NCI-H345 treated with DMSO at 0.1 percent for 48 hours (cell line): ENCODE data around the gene RXRA.
"Not testable (repeated sequence)": the region's sequence is repeated elsewhere in the genome, so short reads cannot be mapped to it uniquely, and the experiment has no call there.

Source experiments
- DNase-seq: peaks from one replicate; lab custom pipeline; 2025; ENCODE audit not compliant: unreplicated experiment; lab: John Stamatoyannopoulos, UW

RXRA gene

DNA sequence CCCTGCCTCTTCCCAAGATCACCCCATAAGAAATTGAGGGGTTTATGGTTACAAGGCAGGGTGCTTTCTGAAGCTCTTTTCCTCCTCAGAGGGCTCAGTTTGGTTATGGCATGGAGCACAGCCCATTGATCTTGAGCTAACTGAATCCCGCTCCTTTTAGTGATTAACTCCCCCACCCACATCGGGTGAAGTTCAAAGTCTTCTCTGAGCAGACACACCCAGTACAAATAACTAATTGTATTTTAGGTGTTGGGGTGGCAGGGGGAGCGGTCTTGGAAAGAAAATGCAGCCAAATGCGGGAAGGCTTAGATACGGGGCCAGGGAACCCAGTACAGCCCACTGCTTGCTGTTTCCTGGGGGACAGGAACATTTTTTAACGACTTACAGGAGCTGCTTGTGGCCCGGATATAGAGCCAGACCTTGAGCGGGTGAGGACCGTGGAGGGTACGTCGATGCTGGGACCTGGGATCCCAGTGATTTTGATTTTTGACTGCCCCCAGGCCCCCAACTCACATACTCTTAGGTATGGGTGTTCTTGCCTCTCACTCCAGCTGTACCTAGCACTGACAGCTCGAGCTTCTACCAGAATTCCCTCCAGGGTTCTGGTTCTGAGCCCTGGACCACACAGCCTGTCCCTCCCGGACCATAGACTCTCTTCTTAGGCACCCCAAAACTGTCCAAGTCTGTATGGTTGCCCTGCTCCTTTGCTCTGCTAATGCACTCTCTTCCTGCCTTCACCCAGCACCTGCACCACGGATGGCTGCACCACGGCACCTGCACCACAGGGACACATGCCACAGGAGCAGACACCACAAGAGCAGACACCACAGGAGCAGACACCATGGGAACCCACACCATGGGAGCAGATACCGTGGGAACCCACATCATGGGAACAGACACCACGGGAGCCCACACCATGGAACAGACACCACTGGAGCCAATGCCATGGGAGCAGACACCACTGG lies 18.3 kb upstream of the RXRA start:
- no peak for DNase-seq

DNA sequence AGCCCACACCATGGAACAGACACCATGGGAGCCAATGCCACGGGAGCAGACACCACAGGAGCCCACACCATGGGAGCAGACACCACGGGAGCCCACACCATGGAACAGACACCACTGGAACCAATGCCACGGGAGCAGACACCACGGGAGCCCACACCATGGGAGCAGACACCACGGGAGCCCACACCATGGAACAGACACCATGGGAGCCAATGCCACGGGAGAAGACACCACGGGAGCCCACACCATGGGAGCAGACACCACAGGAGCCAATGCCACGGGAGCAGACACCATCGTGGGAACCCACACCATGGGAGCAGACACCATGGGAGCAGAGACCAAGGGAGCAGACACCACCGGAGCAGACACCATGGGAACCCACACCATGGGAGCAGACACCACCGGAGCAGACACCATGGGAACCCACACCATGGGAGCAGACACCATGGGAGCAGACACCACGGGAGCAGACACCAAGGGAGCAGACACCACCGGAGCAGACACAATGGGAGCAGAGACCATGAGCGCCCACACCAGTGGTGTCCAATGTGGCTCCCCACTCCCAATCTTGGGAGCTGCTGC lies 17.5 kb upstream of the RXRA start:
- DNase-seq: not testable (repeated sequence)

DNA sequence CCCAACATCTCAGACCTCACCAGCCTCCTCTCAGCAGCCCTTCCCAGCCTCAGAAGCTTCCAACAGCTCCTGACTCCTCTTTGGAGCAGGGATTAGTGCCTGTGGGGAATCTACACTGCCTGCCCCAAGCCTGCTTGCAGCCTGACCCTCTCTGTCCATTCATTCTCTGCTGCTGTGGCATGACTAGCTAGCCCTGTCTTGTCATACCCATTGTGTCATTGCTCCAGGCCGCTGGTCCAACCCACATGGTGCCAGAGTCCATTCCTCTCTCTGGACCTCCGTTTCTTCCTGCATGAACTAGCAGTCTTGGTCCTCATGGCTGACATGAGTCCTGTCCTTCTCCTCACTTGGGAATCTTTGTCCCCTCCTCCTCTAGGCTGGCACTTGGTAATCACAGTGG lies 12.8 kb upstream of the RXRA start:
- DNase-seq: no peak

DNA sequence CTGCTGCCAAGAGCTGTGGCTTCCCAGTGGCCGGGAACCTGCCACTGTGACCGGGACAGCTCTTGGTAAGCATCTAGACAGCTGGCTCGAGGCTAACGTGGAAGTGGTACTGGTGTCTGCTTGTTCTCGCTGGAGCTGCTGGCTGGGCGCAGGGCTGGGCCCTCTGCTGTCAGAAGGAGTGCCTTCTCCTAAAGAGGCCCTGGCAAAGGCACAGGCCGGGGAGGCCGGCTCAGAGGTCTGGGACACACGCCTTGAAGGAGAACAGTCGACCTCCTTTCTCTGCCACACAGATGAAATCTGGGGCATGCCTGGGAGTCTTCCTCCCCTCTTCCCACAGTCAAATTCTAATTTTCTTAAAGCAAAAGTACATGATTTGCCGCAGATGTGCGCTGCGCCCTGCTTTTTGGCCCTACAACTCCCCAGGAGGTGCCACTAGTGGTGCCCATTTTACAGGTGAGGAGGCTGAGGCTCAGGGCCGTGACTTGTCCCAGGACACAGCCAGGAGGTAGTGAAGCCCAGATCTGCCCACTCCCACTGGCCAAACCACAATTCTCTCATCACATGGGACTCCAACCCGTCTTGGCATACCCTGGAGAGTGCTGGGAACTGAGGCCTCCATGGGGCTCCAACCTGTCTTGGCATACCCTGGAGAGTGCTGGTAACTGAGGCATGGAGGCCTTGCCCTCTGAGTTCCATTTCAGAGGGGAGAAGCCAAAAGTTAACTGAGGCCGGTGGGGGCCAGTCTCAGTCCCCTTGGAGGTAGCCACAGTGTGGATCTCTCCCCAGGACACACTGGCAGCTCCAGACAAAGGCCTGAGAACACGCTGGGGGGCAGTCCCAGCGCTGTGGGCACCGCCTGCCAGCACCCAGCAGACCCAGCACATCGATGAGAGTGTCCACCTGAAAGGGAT lies 12.0 kb upstream of the RXRA start:
- DNase-seq: no peak

DNA sequence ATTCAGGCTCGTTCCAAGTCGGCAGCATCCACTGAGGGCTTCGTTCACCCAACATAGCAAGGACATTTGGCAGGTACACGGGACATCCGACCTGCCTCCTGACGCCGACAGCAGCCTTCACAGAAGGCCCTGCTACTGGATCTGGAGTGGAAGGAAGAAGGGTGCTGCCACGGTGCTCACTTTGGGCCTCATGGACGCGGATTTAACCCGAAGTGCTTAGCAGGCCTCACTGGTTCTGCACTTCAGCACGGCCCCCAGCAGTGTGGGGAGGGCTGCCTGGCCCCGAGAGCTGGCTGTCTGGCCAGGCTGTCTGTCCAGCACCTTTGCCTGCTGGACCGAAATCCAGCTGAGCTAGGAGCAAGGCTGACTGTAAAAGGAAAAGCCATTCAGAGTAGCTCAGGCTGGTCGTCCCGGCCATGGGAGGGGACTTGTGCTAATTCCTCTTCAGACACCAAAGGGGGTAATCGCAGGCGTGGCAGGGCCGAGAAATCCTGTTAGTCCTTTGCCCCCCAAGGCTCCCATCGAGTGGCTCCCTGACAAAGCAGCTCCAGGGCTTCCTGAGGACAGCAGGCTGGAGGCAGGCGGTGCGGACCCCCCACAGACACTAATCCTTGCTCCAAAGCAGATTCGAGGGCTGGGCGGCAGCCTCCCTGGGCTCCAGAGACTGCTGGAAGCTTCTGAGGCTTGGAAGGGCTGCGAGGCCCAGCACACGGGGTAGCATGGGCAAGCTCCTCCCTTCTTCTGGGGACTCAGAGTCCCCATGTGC lies 11.1 kb upstream of the RXRA start:
- no peak for DNase-seq

DNA sequence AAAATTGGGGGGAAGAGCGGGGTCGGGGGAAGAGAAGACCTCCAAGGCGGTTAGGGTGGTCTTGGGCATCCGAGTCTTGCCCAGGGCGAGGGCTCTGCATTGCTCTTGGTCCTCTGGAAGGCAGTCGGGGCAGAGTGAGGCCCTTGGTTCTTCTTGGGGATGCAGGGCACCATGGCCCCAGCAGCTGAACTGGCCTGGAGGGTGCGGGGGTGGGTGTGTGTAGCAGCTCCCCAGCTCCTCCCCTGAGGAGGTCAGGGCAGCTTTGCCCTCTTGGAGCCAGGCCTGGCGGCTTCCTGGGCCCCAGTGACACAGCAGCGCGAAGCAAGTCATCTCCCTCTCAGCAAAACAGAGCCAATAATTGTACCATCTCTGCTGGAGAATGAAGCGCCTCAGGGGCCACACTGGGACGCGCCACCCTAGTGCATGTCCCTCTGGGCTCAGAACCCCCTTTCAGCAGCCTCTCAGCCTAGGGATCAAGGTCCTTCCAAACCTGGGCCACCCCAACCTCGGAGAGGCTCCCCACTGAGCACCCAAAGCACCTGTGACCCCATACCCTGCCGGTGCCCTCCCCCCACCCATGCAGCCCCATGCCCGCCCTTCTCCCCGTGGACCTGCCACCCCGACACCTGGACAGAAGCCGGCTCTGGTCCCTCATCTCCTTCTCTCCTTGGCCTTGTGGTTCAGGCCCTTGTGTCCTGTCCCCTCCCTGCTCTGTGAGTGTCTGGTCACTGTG lies 10.4 kb upstream of the RXRA start:
- DNase-seq: no peak

DNA sequence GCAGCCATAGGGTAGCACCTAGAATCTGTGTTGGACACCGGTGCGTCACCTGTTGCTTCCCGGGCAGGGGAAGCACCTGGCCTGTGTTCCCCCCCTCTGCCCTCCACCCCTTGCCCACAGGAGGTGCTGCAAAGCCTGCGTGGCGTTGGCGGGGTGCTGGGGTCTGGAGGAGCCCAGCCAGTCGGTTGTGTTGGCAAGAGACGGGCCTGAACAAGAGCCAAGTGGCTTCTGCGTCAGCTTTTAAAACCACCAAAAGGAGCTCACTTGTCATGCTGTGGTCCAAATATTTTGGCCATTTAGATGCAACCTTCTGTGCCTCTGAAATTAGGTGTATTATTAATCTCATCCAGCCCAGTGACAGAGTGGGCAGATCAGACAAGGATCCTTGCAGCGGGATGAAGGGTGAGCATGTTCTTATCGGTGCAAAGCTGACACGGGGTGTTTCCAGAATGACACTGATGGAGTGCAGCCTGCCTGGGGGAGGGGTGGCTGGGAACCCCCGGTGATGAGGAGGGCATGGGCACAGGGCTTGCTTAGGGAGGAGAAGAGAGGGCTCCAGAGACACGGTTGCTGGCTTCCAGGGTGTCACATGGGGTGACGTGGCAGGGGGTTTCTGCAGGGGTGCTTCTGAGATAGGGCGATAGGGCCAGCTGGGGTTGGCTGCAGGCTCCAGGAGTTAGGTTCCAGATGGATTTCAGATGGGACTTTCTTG lies 9.7 kb upstream of the RXRA start:
- no peak for DNase-seq

DNA sequence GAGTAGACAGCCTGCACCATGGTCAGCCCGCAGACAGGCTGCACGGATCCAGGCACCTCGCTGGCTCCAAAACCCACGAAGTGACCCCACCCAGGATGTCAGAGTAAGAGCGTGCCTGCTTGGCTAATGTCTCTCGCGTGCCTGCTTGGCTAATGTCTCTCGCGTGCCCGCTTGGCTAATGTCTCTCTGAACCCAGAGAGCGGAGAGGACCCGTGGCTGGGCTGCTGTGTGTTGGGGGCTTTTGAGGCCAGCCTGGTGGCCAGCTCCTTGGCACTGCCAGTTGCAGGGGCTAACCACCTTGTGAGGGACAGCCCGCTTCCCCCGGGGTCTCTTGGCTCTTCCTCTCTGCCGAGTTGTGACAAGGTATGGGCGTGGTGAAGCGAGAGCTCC lies 8.9 kb upstream of the RXRA start:
- DNase-seq: no peak

DNA sequence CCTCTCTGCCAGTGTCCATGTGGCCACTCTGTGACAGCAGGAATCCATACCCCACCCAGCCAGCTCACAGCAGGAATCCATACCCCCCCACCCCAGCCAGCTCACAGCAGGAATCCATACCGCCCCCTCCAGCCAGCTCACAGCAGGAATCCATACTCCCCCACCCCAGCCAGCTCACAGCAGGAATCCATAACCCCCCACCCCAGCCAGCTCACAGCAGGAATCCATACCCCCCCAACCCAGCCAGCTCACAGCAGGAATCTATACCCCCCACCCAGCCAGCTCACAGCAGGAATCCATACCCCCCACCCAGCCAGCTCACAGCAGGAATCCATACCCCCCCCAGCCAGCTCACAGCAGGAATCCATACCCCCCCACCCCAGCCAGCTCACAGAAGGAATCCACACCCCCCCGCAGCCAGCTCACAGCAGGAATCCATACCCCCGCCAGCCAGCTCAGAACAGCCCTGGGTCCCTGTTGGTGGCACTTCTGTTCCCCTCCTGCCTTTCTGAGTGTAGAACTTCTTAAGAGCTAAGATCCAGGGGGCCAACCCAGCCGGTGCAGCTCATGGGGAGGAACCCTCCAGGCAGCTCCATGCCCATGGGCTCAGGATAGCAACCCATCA lies 8.4 kb upstream of the RXRA start:
- no peak for DNase-seq

DNA sequence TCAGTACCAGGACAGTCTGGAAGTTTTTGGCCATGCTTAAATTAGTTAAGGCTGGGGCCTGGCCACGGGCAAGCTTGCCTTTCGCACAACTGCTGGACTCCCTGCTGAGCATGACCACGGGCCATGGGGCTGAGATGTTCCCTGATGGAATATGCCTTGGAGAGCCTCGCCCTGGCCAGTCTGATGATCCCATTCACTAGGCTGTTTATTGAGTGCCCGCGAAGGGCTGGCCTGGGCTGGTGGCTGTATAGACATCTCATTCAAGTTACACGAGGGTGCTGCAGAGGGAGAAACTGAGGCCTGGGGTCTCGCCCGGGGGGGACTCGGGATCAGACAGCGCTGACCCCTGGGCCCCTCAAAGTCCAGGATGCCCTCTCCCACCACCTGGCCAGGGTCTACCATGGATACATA lies 7.8 kb upstream of the RXRA start:
- DNase-seq: no peak

DNA sequence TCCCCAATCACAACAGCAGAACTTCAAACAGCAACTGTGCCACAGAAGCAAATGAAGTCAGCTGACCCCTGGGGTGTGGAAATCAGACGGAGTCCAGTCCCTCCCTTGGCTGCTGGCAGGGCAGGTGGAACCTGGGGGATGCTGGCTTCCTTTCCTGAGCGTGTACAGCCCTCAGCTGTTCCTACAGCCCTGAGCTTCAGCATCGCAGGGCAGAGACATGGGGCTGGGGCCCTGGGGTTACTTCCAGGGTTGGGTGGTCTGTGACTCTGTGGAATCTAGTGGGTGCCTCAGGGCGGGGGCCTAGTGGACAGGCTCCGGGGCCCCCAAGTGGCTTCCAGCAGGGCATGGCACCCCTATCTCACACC lies 7.3 kb upstream of the RXRA start:
- DNase-seq: no peak

DNA sequence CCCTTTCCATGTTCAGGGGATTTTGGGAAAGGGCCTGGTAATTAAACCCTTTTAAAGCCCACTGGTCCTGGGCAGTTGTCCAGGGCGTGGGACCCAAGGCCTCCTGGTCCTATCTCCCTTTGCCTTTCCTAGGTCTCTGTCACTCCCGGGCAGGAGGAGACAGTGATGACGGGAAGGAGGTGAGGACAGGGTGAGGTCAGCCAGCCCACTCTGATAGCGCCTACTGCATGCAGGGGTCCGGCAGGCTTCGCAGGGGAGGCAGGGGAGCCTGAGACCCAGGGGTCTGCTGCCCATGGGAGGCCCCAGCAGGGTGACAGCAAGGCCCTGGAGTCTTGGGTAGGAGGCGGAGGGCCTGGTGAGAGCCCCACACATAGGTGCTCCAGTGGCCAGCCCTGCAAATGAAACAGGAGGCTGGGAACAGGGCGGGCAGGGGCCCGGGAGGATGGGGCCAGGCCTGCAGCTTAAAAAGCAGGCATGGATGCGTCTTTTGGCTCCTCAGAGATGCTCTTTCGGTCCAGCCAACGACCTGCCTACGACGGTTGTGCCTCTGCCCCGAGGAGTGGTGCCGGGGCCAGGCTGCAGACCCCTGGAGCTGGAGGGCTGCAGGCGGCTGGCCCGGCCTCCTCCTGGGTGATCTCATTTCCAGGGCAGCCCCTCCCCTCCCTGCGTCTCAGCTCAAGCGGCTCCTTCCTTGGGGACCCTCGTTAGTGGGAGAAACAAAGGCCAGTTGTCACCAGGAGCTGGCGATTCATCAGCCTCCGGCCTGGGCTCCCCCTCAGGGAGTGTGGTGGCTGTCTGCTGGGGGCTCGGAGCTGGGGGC lies 6.7 kb upstream of the RXRA start:
- no peak for DNase-seq

DNA sequence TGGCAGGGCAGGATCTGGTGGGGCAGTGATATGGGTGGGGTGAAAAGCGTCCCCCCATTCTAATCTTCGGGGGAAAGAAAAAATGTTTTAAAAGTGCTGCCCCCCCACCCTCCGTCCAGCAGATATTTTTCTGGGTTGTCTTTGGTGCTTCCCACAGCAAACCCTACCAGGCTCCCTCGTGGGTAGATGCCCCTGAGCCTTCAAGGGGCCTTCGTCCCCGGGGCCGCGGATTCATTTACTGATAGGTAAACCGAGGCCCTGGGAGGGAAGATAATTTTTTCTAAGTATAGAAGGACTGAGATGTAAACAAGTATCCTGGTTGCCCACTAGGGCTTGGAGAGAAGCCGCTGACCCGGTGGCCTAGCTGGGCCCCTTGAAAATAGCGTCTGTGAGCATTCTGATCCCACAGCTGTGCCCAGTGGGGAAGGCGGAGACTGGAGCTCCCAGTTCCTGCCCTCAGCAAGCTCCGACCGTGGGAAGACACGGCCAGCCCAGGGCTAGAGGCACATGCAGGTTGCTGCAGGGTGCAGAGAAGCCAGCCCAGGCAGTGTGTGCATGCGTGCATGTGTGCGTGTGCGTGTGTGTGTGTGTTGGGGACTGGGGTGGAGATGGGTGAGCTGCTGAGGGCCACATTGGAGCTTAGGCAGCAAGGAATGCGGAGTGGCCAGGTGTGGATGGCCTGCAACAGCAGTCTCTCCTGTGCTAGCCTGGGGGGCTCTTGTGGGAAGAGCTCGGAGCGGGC lies 6.0 kb upstream of the RXRA start:
- no peak for DNase-seq

DNA sequence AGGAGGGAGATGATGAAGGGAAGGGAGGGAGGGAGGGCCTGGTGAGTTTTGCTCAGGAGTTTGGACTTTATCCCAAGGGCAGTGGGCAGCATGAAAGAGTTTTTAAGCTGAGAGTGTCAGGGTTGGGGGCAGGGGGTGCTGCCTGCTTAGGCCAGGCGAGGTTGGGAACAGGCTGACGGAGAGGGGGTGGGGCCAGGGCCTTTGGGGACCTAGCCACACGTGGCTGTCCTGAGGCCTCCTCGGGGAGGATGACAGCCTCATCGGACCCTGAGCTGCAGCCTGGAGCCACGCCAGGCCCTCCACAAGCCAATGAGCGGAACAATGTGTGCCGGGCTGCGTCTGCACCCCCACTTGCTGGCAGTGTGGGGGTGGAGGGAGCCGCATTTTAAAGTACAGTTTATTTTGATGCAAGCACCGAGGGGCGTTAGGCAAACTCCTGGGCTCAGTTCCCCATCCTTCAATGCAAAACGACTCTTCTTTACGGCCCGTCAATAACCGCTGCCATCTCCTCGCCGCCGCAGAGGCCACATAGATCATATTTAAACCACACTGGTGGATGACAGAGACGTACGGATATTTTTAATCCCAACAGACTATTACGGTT lies 5.3 kb upstream of the RXRA start:
- no peak for DNase-seq

DNA sequence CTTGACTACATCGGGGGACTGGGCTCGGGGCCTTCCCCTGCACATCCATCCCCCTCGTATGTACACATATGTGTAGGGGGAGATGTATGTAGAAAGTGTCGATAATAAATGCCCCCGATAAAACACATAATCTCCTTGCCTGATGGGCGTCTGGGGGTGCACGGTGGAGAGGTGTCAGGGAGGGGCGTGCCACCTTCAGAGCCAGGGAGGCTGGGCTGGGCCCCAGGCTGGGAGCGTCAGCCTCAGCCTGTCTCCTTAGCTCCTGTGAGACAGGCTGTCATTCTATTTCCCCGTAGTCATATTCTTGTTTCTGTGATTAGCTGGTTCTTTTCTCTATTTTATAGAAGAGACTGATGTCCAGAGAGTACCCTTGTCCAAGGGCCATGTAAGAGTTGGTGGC lies 4.7 kb upstream of the RXRA start:
- no peak for DNase-seq

DNA sequence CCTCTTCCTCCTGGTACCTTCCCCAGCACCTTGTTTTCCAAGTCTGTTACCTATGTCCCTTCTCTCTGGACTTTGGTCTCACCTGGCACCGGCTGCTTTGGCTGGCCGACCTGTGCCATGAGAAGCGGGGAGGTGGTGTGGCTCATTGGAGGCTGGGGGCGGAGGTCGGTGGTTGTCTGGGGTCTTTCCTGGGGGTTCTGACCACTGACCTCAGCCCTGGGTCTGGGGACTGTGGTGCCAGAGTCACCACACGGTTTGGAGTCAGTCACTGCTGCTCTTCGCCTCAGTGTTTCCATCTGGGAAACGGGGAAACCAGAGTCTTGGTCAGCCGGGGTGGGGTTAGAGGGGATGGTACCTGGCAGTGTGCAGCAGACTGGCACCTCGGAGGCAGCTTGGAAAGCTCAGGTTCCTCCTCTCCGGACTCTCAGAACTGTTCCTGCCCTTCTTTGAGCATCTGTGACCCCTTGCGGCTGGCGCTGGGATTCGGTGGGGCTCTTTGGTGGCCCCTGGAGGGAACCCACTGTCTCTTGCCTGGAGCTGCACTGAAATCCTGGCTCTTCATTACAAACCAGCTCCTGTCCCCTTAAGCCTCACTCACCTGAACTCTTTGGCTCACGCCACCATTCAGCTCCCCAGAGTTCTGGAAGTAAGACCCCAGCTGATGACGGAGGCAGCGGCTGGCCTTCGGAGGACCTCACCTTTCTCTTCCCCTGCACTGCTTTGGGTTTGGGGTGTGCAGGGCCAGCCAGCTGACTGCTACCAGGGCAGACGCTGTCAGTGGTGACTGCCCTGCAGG lies 4.1 kb upstream of the RXRA start:
- no peak for DNase-seq
